Small intestine (tissue), 7 donors: Measurements from ENCODE around the gene DNAH6. TPM values are rescaled to one million over a fixed set of nuclear protein-coding genes. Genes with fewer than 3 reads are reported as not detected.
"Not testable (repeated sequence)": the region's sequence is repeated elsewhere in the genome, so short reads cannot be mapped to it uniquely, and the experiment has no call there.

Experiments
- DNase-seq, 2 donors: peaks; one replicate each; pipeline versions ENCODE4 v3.0.0 to v3.0.0-alpha.2; 2013
- FAIRE-seq: peaks from 2 replicates; lab custom pipeline; 2012; peaks lifted over from hg19 to GRCh38; lab: Jason Lieb, UNC
- H3K27ac ChIP-seq, 3 donors: one replicate each; pipeline ENCODE4 v1.5.1; 2013; ENCODE audit warnings: low read length in 2 of 3, mild to moderate bottlenecking in 2 of 3, control low read depth in 1 of 3, inconsistent platforms in 1 of 3, low read depth in 1 of 3, moderate library complexity in 1 of 3
- H3K27me3 ChIP-seq, 3 donors: one replicate each; pipeline ENCODE4 v1.6.1; 2013; ENCODE audit warnings: low read length in 3 of 3, inconsistent platforms in 1 of 3; ENCODE audit not compliant: control insufficient read depth in 3 of 3, insufficient read depth in 3 of 3
- H3K36me3 ChIP-seq, 3 donors: one replicate each; pipeline ENCODE4 v1.6.1; 2013; ENCODE audit warnings: low read length in 3 of 3, inconsistent platforms in 1 of 3, low read depth in 1 of 3, mild to moderate bottlenecking in 1 of 3, moderate library complexity in 1 of 3; ENCODE audit not compliant: control insufficient read depth in 3 of 3, insufficient read depth in 2 of 3
- H3K4me1 ChIP-seq, 3 donors: one replicate each; pipeline ENCODE4 v1.6.1; 2013; ENCODE audit warnings: low read length in 2 of 3, inconsistent platforms in 1 of 3, low read depth in 1 of 3, mild to moderate bottlenecking in 1 of 3, moderate library complexity in 1 of 3; ENCODE audit not compliant: control insufficient read depth in 3 of 3, insufficient read depth in 2 of 3
- H3K4me3 ChIP-seq, 3 donors: one replicate each; pipeline ENCODE4 v1.5.1; 2013; ENCODE audit warnings: low read length in 3 of 3, control low read depth in 1 of 3, inconsistent platforms in 1 of 3, low read depth in 1 of 3, mild to moderate bottlenecking in 1 of 3, moderate library complexity in 1 of 3
- H3K9me3 ChIP-seq, 2 donors: one replicate each; pipeline ENCODE4 v1.6.1; 2013; ENCODE audit warnings: low read depth in 1 of 2, low read length in 1 of 2; ENCODE audit not compliant: control insufficient read depth in 2 of 2, insufficient read depth in 1 of 2
- WGBS, 3 donors: extraction: QIAGEN DNeasy Blood & Tissue Kit; methylation state at CpG; one replicate each; pipeline ENCODE4 v1.1.7; 2013; 5-methylcytosine and 5-hydroxymethylcytosine counted together
- polyA plus RNA-seq, 4 donors: library from polyadenylated mRNA; stranded (reverse) in 3 of 4; unstranded in 1 of 4; fragments of 200-250 nt in 3 of 4; fragments of 120-200 nt in 1 of 4; gene quantifications; one replicate each; pipeline versions ENCODE4 v1.2.1 to v1.2.3, GENCODE V29; 2013
- donor health status: healthy with polysubstance abuse.
- donor health status: control.
- donor health status: control.
- donor health status: Bipolar disorder and iron deficiency.
- donor health status: healthy.

The DNAH6 gene
- polyA plus RNA-seq, 4 donors: 0.22 to 1.4 (median 0.24) TPM; not detected in 1

DNA sequence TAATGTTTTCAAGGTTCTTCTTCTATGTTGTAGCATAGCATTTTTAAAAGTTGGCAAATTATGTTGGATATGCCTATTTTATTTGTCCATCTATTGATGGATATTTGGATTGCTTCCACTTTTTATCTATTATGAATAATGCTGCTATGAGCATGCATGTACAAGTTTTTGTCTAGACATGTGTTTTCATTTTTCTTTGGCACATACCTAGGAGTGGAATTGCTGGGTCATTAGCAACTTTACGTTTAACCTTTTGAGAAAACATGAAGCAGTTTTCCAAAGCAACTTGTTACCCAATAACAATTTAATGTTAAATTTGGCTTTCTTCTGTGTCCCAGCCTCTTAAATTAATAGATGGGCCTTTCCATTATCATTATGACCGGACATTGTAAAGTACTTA lies 30.3 kb downstream of the DNAH6 start:
- Histone ChIP-seq H3K4me3 (no peak overlapping the region), H3K9me3 (no peaks in the 10 kb centered on the region), H3K27ac (no peak overlapping the region), H3K36me3 (no peaks in the 10 kb centered on the region), H3K4me1 (no peaks in the 10 kb centered on the region), H3K27me3 (no peaks in the 10 kb centered on the region)
- FAIRE-seq (no peak), DNase-seq (no peak)
- 89 to 94% (median 92%) methylated on average over 2 of the region's 2 CpGs for WGBS, 3 donors

DNA sequence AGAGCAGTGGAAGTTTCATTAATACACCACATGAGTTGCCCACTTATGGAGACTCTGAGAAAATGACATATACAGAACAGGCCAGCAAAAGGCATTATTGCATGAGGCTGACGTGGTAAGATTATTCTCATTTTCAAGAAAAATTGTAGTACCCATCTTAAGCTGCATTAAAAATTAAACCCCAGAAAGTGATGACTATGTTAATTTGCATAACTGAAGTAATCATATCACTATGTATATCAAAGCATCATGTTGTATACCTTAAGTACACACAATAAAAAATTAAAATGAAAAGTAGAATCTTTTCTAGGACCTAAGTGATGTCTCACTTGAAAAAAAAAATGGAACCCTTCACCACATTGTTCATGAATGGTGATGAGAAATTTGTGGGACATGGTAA lies 32.0 kb downstream of the DNAH6 start:
- H3K36me3 ChIP-seq: no peaks in the 10 kb centered on the region
- H3K9me3 ChIP-seq: no peaks in the 10 kb centered on the region
- H3K4me3 ChIP-seq: no peak overlapping the region
- H3K4me1 ChIP-seq: no peaks in the 10 kb centered on the region
- no peaks in the 10 kb centered on the region for H3K27me3 ChIP-seq
- 82 to 89% (median 85%) methylated on average over 1 of the region's 1 CpG for WGBS, 3 donors
- H3K27ac ChIP-seq: no peak overlapping the region
- no peak for DNase-seq
- no peak for FAIRE-seq

DNA sequence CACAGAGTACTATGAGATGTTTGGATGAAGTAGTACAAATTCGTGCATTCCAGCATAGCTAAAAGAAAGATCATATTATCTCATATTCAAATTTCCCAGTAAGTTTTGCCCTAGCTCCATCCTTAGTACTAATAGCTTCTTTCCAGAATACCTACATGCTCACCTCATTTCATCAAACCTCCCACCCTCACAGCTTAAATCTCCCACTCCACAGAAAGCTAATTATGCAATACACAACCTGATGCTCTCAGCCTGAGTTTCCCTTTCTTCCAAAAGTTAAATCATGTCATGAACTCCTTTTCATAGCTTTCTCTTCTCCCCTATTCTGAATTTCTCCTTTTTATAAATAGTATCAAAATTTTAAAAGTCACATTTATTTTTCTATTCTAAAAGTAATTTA lies 34.6 kb downstream of the DNAH6 start:
- WGBS, 3 donors: 59 to 95% (median 70%) methylated on average over 1 of the region's 1 CpG
- H3K36me3 ChIP-seq: no peaks in the 10 kb centered on the region
- no peaks in the 10 kb centered on the region for H3K9me3 ChIP-seq
- no peaks in the 10 kb centered on the region for H3K4me1 ChIP-seq
- DNase-seq (no peak), FAIRE-seq (no peak)
- H3K27ac ChIP-seq: no peak overlapping the region
- no peak overlapping the region for H3K4me3 ChIP-seq
- no peaks in the 10 kb centered on the region for H3K27me3 ChIP-seq

DNA sequence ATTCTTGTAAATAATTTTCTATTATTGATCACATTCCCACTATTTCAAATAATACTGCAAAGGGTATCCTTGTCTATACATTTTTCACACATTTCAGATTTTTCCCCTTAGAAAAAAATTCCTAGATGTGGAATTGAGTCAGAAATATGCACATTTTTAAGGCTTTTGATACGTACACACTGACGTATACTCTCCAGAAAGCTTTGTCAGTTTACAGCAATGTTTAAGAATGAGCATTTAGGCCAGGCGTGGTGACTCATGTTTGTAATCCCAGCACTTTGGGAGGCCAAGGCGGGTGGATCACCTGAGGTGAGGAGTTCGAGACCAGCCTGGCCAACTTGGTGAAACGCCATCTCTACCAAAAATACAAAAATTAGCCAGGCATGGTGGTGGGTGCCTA lies 35.2 kb downstream of the DNAH6 start:
- not testable (repeated sequence) for FAIRE-seq, H3K27me3 ChIP-seq, H3K27ac ChIP-seq, DNase-seq, H3K9me3 ChIP-seq, H3K36me3 ChIP-seq, H3K4me1 ChIP-seq, H3K4me3 ChIP-seq
- WGBS, 3 donors: 87 to 93% (median 92%) methylated on average over 6 of the region's 6 CpGs

DNA sequence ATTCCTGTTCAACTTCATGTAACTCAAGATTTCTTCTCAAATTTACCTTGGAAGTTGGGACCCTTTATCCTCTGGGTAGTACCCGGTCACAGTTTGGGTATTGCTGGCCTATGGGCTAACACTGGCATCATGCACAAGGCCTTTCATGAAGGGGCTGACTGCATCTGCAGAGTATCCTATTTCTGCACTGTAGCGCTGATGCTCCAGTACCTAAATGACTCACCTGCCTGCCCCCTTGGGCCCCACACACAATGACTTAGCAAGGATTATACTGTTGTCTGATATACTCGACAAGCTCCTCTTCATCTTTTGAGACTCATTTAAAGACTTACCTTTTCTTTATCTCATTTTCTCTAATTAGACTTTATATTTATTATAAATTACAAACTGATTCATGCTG lies 39.9 kb downstream of the DNAH6 start:
- FAIRE-seq (no peak), DNase-seq (no peak)
- no peaks in the 10 kb centered on the region for H3K27me3 ChIP-seq
- no peak overlapping the region for H3K4me3 ChIP-seq
- H3K4me1 ChIP-seq: no peaks in the 10 kb centered on the region
- H3K27ac ChIP-seq: no peak overlapping the region
- peaks cover 0 to 3% of the 10 kb centered on the region in 2 donors for H3K9me3 ChIP-seq
- WGBS, 3 donors: 79 to 90% (median 86%) methylated on average over 3 of the region's 3 CpGs
- H3K36me3 ChIP-seq: peaks cover 0 to 2% (median 0%) of the 10 kb centered on the region in 3 donors

DNA sequence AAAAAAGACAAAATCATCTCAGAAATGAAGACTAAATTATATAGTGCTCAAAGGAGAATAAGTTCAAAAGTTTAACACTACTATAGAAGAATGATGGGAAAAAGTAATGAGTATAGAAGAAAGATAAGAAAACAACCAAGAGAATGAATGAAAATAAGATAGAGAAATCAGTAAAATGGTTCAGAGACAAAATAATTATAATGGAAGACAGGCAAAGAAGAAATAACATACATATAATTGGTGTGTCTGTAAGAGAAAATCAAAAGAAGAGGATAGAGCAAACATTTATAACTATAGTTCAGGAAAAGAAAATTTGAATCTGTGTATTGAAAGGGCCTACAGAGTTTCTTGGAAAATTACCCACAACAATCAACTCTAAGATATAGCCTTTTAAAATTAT lies 43.5 kb downstream of the DNAH6 start:
- Histone ChIP-seq H3K36me3 (peaks cover 0 to 2% (median 0%) of the 10 kb centered on the region in 3 donors), H3K4me3 (no peak overlapping the region), H3K27ac (no peak overlapping the region), H3K4me1 (no peaks in the 10 kb centered on the region), H3K9me3 (peaks cover 0 to 7% of the 10 kb centered on the region in 2 donors), H3K27me3 (no peaks in the 10 kb centered on the region)
- FAIRE-seq (peak; percentile 85), DNase-seq (no peak)

DNA sequence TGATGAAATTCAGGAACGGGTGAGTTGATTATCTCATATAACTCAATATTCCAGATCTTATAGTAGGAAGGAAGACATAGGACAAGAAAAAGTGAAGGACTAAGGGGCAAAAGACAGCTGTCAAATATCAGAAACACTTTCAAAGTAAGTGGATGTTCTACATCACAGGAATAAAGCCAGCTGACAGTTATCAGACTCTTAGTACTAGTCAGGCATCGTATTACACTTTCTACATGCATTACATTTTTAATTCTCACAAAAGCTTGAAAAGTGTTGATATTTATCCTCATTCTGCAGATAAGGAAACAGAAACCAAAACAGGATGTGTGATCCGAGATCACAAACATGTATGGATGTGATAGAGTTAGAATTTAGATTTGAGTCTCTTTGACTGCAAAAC lies 63.4 kb downstream of the DNAH6 start:
- DNase-seq (no peak), FAIRE-seq (no peak)
- Histone ChIP-seq H3K27ac (no peak overlapping the region), H3K36me3 (no peaks in the 10 kb centered on the region), H3K9me3 (no peaks in the 10 kb centered on the region), H3K27me3 (no peaks in the 10 kb centered on the region), H3K4me1 (no peaks in the 10 kb centered on the region), H3K4me3 (no peak overlapping the region)
- 63 to 82% (median 71%) methylated on average over 3 of the region's 3 CpGs for WGBS, 3 donors

DNA sequence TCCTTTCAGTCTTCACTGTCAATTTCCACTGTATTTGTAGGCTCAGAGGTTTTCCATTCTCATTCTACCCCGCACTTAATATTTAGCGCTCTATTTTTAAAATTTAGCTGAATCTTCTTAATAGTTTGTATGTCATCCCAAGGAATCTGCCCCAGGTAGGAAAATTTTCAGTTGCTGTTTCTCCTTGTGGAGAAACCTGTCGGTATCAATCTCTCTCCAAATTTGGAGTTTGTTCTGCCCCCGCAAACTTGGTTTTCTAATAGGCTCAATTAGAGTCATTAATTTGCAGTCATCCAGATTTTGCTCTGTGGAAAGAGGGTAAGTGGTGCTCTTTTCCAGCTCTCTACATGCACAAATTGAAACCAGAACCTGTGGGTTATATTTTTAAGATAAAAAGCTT lies 87.6 kb downstream of the DNAH6 start:
- 85 to 95% (median 94%) methylated on average over 4 of the region's 4 CpGs for WGBS, 3 donors
- DNase-seq: no peak

DNA sequence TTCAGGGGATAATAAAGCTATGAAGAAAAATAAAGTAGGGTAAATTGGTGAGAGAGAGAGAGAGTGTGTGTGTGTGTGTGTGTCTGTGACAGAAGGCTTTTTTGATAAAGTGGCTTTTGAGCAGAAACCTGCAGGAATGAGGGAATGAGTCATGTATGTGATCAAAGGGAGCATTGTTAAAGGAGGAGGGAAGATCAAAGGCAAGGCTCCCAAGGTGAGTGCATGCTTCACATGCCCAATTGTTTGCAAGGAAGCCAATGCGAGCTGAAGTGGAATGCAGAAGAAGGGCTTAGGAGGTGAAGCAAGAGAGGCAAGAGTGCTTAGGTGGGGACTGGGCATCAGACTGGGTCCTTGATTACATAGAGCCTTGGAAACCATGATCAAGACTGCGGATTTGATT lies 96.8 kb downstream of the DNAH6 start:
- Histone ChIP-seq H3K4me1 (peaks cover 0 to 2% (median 1%) of the 10 kb centered on the region in 3 donors), H3K27ac (no peak overlapping the region), H3K36me3 (no peaks in the 10 kb centered on the region), H3K4me3 (no peak overlapping the region), H3K9me3 (peaks cover 0 to 9% of the 10 kb centered on the region in 2 donors), H3K27me3 (no peaks in the 10 kb centered on the region)
- DNase-seq: peak; percentile 42 to 59
- 8 to 63% (median 23%) methylated on average over 2 of the region's 2 CpGs for WGBS, 3 donors
- FAIRE-seq: no peak

More for the DNA sequence above, 87.6 kb downstream of the DNAH6 start:
- Histone ChIP-seq H3K27ac (no peak overlapping the region), H3K27me3 (no peaks in the 10 kb centered on the region), H3K9me3 (peaks cover 0 to 9% of the 10 kb centered on the region in 2 donors), H3K4me3 (no peak overlapping the region), H3K4me1 (no peaks in the 10 kb centered on the region), H3K36me3 (no peaks in the 10 kb centered on the region)
- FAIRE-seq: no peak
